GM18867 (cell line): Measurements from ENCODE around the gene WDR7.

Experiments used
- ATAC-seq: cut with Tn5 transposase; IDR thresholded peaks from one replicate; pipeline ENCODE4 v1.9.1; 2021; ENCODE audit warnings: mild to moderate bottlenecking, moderate library complexity; ENCODE audit not compliant: unreplicated experiment

Gene WDR7

GRCh38 chr18:56873441-56874140 lies 222.4 kb downstream of the WDR7 start:
- no peak for ATAC-seq

GRCh38 chr18:56878711-56879110 lies 227.6 kb downstream of the WDR7 start:
- no peak for ATAC-seq

- ATAC-seq: no peak
Observed at GRCh38 chr18:56884511-56884910, 233.4 kb downstream of the WDR7 start.

GRCh38 chr18:56888978-56889377 lies 237.8 kb downstream of the WDR7 start:
- no peak for ATAC-seq

- ATAC-seq: no peak
Observed at GRCh38 chr18:56889621-56890020, 238.5 kb downstream of the WDR7 start.

- ATAC-seq: no peak
Observed at GRCh38 chr18:56890632-56891031, 239.5 kb downstream of the WDR7 start.

GRCh38 chr18:56891116-56891515 lies 240.0 kb downstream of the WDR7 start:
- ATAC-seq: no peak

GRCh38 chr18:56891870-56892269 lies 240.7 kb downstream of the WDR7 start:
- no peak for ATAC-seq

- ATAC-seq: no peak
Observed at GRCh38 chr18:56897122-56897521, 246.0 kb downstream of the WDR7 start.

- ATAC-seq: no peak
Observed at GRCh38 chr18:56899660-56900059, 248.5 kb downstream of the WDR7 start.

GRCh38 chr18:56900195-56901094 lies 249.3 kb downstream of the WDR7 start:
- no peak for ATAC-seq

- no peak for ATAC-seq
Observed at GRCh38 chr18:56901919-56902318, 250.8 kb downstream of the WDR7 start.

GRCh38 chr18:56902653-56903052 lies 251.5 kb downstream of the WDR7 start:
- ATAC-seq: peak; percentile 74

- no peak for ATAC-seq
Observed at GRCh38 chr18:56903686-56904085, 252.5 kb downstream of the WDR7 start.

- no peak for ATAC-seq
Observed at GRCh38 chr18:56907771-56908170, 256.6 kb downstream of the WDR7 start.

GRCh38 chr18:56910237-56910636 lies 259.1 kb downstream of the WDR7 start:
- ATAC-seq: no peak

GRCh38 chr18:56910967-56911366 lies 259.8 kb downstream of the WDR7 start:
- no peak for ATAC-seq

GRCh38 chr18:56913941-56914340 lies 262.8 kb downstream of the WDR7 start:
- no peak for ATAC-seq

- ATAC-seq: no peak
Observed at GRCh38 chr18:56919190-56919589, 268.0 kb downstream of the WDR7 start.

- ATAC-seq: peak; percentile 99
Observed at GRCh38 chr18:56921896-56922480, 270.8 kb downstream of the WDR7 start.

GRCh38 chr18:56926734-56927133 lies 275.6 kb downstream of the WDR7 start:
- no peak for ATAC-seq

GRCh38 chr18:56927786-56928185 lies 276.6 kb downstream of the WDR7 start:
- ATAC-seq: no peak
